ENCODE data around the gene FBXL17.

DNA sequence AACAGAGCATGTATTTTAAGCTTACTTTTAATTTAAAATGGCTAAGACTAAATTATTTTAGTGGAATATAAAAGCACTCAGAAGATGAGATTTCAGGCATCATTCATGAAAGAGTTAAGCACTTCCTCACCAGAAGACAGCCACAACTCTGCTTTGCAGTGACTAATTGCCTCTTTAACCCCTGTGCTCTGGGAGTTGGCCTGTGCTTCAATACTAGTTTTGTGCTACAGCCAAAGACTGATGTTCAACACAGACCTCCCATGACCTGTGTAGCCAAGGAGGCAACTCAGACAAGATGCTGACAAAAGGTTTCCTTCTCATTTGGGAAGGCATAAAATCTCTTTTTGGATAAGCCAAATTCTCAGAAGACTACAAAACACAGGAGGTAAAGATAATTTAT lies 353.5 kb downstream of the FBXL17 start:
- TF ChIP-seq CTCF (IDR thresholded peaks at IDR 0.05) (no peak), TP53 (CRISPR knock-in tag; IDR thresholded peaks at IDR 0.05) (no peak), POLR2A (IDR thresholded peaks at IDR 0.05; ENCODE audit: low read length) (no peak), SMC3 (IDR thresholded peaks at IDR 0.05) (no peak), ZNF302 (CRISPR knock-in tag; IDR thresholded peaks at IDR 0.05) (no peak), RNF2 (IDR thresholded peaks at IDR 0.05; ENCODE audit: borderline replicate concordance, low read depth) (no peak), MAX (IDR thresholded peaks at IDR 0.05) (no peak), REST (IDR thresholded peaks at IDR 0.05) (no peak), JUNB (IDR thresholded peaks at IDR 0.05) (no peak), MYC (IDR thresholded peaks at IDR 0.05; ENCODE audit: borderline replicate concordance, low read length) (no peak)
- TF ChIP-seq, protein P1, sequence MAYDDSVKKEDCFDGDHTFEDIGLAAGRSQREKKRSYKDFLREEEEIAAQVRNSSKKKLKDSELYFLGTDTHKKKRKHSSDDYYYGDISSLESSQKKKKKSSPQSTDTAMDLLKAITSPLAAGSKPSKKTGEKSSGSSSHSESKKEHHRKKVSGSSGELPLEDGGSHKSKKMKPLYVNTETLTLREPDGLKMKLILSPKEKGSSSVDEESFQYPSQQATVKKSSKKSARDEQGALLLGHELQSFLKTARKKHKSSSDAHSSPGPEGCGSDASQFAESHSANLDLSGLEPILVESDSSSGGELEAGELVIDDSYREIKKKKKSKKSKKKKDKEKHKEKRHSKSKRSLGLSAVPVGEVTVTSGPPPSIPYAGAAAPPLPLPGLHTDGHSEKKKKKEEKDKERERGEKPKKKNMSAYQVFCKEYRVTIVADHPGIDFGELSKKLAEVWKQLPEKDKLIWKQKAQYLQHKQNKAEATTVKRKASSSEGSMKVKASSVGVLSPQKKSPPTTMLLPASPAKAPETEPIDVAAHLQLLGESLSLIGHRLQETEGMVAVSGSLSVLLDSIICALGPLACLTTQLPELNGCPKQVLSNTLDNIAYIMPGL (CRISPR knock-in tag; IDR thresholded peaks at IDR 0.05; ENCODE audit: borderline replicate concordance): no peak
- TF ChIP-seq, protein P2, sequence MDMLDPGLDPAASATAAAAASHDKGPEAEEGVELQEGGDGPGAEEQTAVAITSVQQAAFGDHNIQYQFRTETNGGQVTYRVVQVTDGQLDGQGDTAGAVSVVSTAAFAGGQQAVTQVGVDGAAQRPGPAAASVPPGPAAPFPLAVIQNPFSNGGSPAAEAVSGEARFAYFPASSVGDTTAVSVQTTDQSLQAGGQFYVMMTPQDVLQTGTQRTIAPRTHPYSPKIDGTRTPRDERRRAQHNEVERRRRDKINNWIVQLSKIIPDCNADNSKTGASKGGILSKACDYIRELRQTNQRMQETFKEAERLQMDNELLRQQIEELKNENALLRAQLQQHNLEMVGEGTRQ (IDR thresholded peaks at IDR 0.05): no peak

All from A549 (cell line).